Measurements from ENCODE around the gene KRTAP20-1.

The KRTAP20-1 gene

DNA sequence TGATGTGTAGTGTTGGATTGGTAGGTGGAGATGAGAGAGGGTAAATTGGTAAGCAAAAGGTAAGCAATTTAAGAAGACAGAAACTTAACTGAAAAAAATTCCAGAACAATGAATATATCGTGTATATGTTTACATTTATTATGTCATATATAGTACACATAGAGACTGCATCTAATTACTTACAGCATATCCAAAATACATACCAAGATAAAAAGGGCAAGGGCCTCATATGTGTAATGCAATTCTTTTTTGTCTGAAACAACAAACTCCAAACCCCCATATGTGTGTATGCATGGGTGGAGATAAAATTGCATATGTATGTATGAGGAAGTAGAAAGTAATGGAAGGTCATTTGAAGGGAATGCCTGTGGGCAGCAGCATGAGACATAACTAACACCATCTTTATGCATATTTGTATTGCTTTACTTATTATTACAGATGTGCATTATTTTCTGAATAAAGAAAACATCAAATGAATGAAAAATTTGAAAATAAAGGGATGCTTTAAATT is 30.7 kb downstream of the KRTAP20-1 start:
- no peak for DNase-seq

- no peak for DNase-seq
These were observed 36.7 kb downstream of the KRTAP20-1 start for GRCh38 chr21:30652891-30653290.
